SIG-M5 treated with dmso at 0.1 percent for 504 hours (cell line): ENCODE measurements around the gene PPFIA1.
"Not testable (repeated sequence)": the region's sequence is repeated elsewhere in the genome, so short reads cannot be mapped to it uniquely, and the experiment has no call there.

Experiments
- DNase-seq: peaks from one replicate; lab custom pipeline; 2025; ENCODE audit not compliant: unreplicated experiment; lab: John Stamatoyannopoulos, UW

PPFIA1 gene

DNA sequence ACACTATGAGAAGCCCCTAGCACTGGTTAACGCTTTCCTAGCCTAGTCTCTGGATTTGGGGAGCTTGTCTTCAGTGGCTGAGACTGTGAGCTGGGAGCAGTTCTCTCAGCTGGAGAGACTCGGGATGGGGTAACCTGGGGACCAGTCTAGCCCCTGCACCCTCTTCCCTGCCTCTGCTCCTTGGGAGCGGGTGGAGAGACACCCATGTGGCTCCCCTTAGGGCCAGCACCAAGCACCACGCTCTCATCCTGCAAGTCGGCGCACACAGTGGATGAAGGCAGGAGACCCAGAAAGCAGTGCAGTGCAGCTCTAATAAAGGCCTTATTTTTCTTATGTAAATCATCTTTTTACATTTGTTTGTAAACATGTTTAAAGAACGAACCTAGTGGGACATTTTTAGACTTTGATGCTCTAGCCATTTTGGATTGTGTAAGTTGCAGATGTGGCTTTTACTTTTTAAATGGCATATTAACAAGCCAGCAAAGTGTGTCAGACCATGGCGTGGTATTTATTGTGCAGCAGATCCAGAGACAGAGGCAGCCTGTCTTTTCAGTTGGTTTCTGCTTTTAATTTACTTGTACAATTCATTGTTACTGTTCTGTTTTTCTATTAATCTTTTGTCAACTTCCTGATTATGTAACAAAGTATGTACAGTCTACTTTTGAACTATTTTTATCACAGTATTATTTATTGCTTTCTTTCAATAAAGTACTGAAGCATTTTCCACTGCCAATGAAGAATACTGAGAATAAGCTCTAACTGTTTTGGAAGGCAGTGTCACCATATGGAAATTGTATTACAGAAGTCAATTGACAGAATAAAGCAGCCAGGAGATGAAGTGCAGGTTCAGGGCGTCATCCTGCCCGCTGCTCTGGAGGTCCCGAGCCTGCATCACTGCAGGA, 113.4 kb downstream of the PPFIA1 start:
- no peak for DNase-seq

DNA sequence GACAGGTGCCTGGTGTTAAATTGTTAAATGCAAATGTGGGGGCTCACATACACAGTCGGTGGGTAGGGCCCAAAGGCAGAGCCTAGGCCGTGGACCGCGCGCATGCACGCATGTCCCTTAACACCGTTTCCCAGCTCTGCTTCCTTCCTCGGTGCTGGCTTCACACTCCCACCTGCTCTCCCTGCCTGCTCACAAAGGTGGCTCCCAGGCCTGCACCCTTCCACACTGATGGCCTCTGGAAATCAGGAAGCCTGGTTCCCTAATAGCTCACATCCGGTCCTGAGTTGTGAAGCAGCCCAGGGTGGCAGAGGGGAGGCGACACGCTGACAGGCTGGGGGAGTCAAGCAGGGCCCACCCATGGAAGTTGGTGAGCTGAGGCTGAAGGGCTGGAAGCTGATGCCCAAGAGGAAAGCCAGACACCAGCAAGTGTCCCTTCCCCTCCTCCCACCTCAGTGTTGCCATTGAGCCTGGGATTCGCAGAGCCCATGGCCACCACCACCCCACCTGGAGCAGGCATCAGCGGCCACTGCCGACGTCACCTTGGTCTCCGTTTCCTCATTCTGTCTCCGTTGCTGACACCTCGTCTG, 114.2 kb downstream of the PPFIA1 start:
- no peak for DNase-seq

DNA sequence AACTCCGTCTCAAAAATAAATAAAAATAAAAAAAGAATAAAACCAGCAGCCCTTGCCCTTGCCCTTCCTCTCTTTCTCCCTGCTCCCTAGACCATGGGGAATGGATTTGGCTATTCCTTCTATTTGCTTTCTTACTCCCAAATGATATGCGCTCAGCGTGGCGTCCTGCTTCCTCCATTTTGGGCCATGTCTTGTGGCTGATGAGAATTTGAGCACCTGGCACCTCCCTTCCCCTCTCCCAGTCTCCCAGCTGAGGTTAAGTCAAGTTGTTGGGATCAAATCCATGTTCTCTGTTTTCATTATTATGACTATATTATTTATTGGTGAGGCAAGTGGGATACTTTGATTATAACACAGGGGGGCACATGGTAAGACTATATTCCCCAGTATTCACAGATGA, 117.1 kb downstream of the PPFIA1 start:
- no peak for DNase-seq

DNA sequence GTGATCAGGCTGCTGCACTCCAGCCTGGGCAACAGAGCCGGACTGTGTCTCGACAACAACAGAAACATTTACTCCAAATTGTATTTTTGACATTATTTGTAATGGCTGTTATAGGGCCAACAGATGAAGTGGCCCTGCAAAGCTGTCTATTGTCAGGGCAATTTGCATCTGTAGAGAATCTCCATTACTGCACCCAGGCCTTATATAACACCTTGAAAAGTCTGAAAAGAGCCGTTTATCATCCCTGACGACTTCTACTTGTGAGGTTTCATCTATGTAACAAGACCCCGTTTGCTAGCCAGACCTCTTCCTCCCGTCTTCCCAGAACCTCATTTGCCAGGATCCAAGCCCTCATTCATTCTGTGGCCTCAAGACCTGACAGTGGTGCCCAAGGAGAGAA, 118.7 kb downstream of the PPFIA1 start:
- DNase-seq, result no peak

DNA sequence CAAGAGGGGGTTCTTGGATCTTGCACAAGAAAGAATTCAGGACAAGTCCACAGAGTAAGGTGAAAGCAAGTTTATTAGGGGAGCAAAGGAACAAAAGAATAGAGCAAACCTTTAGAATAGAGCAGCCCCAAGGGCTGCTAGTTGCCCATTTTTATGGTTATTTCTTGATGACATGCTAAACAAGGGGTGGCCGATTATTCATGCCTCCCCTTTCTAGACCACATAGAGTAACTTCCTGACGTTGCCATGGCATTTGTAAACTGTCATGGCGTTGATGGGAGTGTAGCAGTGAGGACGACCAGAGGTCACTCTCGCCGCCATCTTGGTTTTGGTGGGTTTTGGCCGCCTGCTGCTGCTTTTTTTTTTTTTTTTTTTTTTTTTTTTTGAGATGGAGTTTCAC, 120.4 kb downstream of the PPFIA1 start:
- DNase-seq, result not testable (repeated sequence)

DNA sequence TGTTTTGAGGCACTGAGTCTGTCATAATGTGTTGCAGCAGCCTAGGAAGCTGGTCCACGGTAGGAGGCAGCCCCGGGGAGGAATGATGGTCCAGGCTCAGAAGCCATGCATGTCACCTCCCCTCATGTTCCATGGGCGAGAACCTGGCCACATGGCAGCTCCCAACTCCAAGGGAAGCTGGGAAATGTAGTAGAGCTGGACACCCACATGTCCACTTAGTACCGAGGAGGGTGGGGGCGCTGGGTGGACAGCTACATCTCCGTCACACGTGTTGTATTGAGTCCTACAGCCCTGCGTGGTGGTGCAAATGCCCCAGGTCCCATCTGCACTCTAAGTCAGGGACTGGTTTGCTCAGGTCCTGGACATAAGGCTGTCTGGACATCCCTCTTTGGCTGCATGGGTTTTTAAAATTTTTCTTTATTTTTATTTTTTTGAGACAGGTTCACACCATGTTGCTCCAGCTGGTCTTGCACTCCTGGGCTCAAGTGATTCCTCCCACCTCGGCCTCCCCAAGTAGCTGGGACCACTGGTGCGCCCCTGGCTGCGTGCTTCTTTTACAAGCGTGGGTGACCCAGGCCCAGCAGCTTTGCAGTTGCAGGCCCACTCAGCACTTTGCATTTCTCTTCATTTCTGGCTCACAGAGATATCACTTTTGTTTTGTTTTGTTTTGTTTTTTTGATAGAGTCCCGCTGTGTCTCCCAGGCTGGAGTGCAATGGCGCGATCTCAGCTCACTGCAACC, 123.9 kb downstream of the PPFIA1 start:
- DNase-seq, result no peak

DNA sequence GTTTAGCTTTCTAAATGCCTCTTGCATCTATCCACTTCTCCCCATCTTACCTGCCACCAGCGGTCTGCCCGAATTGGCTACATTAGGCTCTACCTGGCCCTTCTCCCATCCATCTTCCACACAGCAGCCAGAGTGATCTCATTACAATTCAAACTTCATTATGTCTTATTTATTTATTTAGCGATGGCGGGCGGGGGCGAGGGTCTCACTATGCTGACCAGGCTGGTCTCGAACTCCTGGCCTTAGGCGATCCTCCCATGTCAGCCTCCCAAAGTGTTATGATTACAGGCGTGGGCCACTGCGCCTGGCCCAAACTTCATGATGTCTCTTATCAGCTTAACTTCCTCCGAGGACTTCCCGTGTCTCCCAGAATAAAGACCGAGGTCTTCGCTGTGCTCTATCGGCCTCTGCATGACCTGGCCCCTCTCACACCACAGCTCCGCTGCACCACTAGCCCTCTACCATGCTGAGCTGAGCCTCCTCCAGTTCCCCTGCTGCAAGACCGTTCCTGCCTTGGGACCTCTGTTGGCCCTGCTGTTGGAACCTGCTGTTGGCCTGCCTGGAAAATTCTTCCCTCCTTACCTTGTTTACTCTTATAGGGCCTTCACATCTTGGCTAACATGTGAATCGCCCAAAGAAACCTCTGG, 127.0 kb downstream of the PPFIA1 start:
- DNase-seq, result peak; percentile 20

DNA sequence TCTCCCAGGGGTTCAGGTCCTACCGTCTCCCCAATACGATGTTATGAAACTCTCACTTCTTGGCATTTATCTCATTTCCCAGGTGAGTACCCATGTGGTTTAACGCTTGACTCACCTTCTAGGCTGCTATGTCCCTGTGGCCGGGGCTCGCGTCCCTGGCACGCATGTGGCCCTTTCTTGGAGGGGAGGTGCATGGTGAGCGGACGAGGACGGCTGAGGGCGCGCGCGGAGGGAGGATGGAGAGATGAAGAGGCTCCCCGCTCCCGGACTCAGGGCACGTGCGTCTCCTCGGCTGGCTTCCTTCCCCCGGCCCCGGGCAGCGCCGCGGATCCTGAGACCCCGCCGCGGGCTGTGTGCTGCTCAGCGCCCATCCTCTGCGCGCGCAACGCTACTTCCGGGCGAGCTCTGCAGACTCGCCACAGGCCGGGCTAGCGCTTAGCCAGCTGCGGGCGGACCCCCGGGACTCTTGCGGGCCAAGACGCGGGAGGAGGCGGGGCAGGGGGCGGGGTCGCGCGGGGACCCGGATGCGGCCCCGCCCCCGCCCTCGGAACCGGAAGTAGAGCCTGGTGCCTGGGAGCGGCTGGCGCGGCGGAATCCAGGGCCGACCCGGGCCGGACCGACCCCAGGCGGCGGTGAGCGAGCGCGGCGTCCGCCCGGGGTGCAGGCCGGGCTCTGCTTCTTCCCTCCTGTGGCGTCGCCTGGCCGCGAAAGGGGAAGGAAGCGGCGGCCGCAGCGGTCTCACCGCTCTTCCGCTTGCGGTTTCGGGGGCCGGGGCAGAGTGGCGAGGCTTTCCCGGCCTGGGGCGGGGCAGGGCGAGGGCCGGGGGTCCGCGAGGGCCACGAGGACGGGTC, 127.7 kb downstream of the PPFIA1 start, which contains the start of gene CTTN:
Gene CTTN (plus strand): TSS at position 547 of the 851 bp plus-strand sequence. CDS start 8,769 bp downstream, outside the sequence.
- DNase-seq, result peak; percentile 51

DNA sequence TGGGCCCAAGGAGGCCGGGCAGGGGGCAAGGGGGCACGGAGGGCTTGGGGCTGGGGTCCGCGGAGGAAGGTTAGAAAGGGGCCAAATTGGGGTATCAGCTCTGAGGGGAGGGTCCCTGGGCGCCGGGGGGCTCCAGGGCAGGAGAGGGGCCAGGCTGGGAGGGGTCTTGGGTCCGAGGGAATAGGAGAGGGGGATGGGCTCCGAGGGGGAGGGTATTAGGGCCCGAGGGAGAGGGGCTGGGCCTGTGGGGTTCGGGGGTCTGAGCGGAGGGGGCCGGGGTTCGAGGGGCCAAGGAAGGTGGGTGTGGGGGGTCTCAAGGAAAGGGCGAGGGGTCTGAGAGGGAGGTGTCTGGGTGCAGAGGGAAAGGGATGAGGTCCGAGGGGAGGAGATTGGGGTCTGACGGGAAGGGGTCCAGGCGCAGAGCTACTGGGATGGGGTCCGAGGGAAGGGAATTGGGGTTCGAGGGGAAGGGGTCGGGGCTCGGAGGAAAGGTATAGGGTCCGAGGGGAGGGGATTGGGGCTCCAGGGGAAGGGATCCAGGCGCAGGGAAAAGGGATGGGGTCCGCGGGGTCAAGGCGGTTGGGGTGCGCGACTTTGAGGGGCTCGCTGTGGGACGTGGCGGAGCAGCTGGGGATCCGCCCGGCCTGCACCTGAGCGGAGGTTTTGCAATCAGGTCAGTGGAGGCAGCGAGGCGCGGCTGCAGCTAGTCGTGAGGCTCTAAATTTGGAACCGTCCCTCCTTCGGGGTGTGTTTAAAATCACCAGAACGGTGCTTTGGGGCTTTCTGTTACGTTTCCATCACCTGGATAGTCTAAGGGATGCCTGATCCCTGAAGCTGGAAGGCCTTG, 128.6 kb downstream of the PPFIA1 start:
- no peak for DNase-seq

DNA sequence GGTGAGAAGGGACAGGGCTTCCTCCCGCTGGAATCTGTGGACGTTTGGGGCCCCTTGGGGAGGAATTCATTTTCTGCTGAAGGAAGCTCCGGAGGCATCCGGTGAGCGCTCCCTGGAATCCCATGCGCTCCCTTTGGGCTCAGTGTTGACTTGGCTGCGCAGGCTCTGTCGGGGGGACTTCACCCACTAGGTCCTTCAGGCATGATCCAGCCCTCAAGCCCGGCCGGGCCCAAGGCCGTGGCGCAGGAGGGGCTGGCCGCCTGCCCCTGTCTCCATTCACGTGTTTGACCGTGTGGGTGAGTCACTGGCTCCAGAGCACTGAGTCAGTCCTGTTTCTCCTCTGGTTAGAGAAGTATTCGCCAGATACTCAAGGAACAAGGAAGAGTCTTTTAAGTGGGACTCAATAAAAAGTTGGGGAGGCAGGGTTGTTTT, 129.2 kb downstream of the PPFIA1 start:
- peak; percentile 38 for DNase-seq

DNA sequence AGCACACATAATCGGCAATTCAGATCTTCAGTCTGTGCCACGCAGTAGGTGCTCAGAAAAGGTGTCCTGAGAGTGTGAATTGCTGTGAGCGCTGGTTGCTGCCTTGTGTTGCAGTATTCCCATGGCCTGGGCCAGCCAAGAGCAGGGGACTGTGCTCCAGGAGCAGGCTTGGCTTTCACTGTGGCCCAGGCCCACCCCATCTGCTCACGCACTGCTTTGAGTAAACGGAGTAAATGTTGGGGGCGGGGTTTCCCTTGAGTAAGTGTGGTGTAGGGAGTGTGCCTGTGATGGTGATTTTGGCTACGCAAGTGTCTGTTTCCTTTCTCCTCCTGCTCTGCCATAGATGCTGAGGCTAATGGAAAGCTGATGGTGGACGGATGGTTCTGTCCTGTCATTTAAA, 130.2 kb downstream of the PPFIA1 start:
- no peak for DNase-seq

DNA sequence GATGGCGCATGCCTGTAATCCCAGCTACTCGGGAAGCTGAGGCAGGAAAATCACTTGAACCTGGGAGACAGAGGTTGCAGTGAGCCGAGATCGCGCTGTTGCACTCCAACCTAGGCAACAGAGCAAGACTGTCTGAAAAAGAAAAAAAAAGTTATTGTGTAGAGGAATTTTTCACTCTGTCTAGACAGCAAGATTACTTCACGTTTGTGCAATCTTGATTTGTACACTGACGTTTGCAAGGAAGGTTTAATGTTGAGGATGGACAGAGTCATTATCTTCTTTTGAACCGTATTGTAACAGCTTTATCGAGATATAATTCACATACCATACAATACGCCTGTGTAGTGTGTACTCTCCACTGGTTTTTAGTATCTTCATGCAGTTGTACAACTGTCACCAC, 131.5 kb downstream of the PPFIA1 start:
- DNase-seq, result no peak

DNA sequence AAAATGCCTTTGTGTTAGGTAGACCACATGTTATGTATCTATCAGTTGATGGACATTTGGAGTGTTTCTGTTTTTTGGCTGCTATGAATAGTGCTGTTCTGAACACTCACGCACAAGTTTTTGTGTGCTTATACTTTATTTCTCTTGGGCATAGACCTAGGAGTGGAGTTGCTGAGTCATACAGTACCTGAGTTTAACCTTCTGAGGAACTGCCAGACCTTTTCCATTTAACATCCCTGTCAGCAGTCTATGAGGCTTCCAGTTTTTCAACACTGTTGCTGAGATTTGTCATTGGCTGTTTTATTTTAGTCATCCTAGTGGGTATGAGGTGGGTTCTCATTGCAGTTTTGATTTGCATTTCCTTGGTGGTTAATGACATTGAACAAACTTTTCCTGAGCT, 132.2 kb downstream of the PPFIA1 start:
- DNase-seq, result no peak

DNA sequence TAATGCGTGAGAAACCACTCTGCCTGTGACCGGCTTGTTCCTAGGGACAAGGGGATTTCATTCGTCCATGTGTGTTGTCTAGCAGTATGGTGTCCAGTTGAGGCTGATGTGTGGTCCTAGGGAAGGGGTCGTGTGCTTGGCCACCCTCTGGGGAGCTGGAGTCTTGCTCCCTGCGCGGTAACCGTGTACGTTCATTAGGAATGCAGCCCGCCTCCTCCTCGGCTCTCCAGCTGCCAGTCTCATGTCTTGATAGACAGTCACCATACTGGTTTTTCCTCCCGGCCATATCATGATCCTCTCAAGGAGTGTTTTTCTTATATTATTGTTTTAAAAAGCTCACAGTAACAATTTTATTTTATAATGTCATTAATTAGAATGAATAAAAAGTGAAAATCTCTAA, 133.8 kb downstream of the PPFIA1 start:
- DNase-seq, result no peak

DNA sequence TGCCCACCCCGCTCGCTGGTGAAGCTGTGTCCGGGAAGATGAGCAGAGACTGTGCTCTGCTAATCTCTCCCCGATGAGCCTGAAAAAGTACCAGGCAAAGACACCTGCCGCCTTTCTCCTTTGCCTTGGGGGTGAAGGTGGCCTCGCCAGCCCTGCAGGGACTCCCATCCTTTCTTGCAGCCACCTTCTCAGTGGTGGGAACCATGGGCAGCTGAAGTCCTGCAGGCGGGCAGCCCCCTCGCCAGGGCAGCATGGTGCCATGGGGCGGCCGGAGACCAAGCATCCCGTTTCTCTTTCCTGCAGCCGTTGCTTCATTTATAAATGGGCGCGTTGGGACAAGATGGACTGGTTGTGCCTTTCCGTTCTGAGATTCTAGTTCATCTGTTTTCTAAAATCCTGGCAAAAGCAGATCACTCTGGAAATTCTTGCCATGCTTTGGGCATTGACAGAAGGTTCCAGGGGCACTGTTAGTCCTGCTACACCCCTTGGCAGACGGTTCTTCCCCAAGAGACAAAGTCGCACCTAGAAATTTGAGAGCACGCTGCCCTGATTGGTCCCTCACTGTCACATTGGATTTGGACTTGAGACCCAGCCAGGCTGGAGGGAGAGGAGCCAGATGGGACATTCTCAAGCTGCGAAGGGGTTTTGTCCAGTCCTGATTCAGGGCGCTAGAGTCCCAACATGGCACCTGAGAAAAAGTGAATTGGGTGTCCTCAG, 135.3 kb downstream of the PPFIA1 start:
- no peak for DNase-seq

DNA sequence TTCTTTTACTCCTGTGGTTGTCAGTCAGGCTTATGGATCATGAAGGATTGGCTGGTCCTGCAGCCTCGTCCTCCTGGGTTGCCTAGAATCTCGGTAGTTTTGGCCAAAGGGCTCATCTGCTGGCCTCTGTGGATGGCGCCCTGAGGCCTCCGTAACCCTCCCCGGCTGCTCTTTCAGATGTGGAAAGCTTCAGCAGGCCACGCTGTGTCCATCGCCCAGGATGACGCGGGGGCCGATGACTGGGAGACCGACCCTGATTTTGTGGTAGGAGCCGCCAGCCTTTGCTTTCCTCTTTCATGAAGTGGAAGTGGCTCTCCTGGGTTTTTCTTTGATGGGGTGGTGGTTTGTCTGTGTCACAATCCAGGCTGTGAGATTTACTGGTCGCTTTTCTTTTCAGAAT, 136.6 kb downstream of the PPFIA1 start:
- no peak for DNase-seq

DNA sequence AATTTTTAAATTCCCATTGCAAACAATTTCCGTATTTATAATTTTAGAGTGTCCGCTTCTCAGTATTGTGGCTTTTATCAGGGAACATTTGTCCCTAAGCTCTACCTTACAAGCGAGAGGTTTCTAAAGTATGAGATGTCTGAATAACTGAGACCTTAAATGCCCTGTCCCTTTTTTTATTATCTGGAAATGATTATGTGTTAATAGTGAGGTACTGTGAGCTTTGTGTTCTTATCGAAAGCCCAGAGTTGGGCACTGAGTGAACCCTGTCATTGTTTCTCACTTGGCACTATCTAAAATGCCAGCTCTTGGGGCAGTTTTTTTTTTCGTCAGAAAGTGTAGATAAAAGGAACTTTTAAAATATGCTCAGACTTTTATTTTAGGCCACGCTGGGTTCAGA, 137.3 kb downstream of the PPFIA1 start:
- DNase-seq, result no peak

DNA sequence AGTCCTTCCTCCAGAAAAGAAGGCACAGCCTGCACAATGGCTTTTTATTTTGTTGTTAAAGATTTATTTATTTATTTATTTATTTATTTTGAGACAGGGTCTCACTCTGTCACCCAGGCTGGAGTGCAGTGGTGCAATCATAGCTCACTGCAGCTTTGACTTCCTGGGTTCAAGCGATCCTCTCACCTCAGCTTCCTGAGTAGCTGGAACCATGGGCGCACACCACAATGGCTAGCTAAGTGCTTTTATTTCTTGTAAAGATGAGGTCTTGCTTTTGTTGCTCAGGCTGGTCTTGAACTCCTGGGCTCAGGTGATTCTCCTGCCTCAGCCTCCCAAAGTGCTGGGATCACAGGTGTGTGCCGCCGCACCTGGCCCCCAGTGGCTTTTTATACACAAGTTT, 137.8 kb downstream of the PPFIA1 start:
- not testable (repeated sequence) for DNase-seq

DNA sequence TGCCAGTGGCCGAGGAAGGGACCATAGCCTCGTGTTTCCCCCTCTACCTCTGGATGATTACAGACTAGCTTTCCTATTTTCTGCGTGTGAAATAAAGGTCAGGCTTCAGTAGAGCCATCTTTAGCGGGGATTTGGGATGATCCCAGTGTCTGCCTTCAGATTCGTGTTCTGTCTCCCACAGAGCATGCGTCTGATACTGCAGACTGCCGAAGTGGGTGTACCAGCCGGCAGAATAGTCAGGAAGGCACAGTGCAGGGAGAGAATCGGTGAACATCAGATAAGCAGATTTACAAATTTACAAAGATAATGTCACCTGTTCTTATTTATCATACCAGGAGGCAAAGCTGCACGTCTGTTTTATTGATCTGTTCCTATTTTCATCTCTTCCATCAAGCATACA, 138.9 kb downstream of the PPFIA1 start:
- DNase-seq, result no peak
